T47D (cell line): ENCODE results near the gene RNPEPL1.

Experiments
- DNase-seq, 2 experiments: peaks; one replicate each; pipeline versions ENCODE4 v3.0.0 to v3.0.0-alpha.2; 2011 to 2012; ENCODE audit warnings: low read depth in 1 of 2, low spot score in 1 of 2
- JUND ChIP-seq: IDR thresholded peaks from 2 replicates; pipeline ENCODE4 v1.6.1; 2012; ENCODE audit warnings: low read depth
- in situ Hi-C: cut with HindIII; loops from 2 replicates; pipeline ENCODE4 v1.10.0; 2016; ENCODE audit warnings: low sequenced_read_pairs, low pct_unique_long_range_greater_than_20kb

The RNPEPL1 gene

DNA sequence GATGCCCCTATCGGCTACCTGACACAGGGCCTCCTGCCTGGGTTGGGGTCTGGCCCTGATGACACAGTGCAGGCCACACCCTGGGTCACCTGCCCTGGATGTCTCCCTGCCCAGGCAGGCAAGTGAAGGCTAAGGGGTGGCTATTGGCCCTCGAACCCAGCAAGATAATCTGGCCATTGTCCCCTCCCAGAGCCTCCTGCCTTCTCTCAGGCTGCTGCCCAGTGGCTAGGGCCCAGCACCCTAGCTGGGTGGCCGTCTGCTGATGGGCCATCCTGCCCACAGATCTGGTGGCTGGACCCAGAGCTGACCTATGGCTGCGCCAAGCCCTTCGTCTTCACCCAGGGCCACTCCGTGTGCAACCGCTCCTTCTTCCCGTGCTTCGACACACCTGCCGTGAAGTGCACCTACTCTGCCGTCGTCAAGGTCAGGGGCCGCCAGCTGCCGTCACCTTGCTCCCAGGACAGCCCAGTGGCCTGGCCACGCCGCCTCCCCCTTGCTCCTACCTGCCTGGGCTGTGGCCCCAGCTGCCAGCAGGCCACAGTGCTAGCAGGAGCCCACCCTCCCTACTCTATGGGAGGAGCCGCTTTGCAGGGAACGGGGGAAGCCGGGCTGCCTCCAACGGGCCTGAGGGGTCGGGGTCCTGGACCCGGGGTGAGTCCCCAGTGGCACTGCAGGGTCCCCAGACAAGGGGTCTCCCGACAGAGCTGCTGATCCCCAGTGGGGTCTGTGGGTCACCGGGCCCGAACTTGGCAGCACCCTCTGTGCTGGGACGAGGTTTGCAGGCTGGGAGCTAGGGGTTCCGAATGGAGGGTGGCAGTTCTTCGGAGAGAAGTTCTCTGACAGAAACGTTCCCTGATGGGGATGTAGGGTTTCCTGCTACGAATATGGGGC lies 4.1 kb downstream of the RNPEPL1 start:
- DNase-seq = no peak
- in situ Hi-C loops = no loop called here
- no peak for TF ChIP-seq JUND

- in situ Hi-C loops = no loop called here
- TF ChIP-seq JUND = no peak
- DNase-seq = no peak
Observed at GRCh38 chr2:240573071-240573515, 4.8 kb downstream of the RNPEPL1 start.

DNA sequence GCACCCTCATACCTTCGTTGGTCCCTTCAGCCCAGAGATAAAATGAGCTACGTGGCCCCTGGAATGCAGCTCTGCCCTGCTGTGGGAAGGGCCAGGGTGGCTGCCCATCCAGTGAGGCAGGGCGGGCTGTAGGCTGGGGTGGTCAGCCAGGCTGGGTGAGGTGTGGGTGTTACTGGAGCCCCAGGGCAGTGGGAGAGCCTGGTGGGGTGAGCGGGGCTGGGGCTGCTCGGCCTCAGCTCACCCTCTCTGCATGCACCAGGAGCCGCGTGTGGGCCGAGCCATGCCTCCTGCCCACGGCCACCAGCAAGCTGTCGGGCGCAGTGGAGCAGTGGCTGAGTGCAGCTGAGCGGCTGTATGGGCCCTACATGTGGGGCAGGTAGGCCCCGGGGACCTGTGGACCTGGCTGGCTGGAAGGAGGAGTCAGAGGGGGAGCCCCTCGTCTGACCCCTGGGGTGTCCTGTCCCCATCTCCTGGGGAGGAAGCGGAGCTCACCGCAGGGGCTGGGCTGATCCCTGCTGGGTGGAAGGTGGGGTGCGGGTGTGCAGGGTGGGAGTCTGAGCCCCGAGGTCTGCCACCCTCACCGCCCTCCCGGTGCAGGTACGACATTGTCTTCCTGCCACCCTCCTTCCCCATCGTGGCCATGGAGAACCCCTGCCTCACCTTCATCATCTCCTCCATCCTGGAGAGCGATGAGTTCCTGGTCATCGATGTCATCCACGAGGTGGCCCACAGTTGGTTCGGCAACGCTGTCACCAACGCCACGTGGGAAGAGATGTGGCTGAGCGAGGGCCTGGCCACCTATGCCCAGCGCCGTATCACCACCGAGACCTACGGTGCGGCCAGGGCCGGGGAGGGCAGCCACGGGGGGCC lies 5.5 kb downstream of the RNPEPL1 start:
- in situ Hi-C loops = no loop called here

DNA sequence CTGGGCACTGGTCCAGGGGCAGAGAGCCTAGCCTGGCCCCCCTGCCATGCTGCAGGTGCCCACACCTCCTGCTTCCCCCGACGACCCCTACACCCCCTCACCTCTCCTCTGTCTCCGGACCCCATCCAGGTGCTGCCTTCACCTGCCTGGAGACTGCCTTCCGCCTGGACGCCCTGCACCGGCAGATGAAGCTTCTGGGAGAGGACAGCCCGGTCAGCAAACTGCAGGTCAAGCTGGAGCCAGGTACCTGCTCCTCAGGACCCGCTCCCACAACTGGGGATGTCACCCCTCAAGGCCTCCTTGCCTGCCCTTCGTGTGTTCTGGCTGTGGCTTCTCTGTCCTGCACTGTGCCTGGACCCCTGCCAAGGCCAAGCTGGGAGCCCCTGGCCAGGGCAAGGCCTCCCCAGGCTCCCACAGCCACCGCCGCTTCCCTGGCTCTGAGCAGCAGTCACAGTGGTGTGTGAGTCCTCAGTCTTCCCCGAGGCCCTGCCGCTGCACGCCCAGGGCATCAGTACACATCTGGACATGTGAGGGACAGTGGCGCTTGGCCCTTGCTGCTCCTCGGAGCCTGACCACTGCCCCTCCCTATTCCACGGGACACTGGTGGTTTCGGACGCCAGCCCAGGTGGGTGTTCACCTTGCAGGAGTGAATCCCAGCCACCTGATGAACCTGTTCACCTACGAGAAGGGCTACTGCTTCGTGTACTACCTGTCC lies 6.3 kb downstream of the RNPEPL1 start:
- no peak for TF ChIP-seq JUND
- DNase-seq = no peak
- in situ Hi-C loops = no loop called here

More for the DNA sequence above, 5.5 kb downstream of the RNPEPL1 start:
- DNase-seq = no peak
- no peak for TF ChIP-seq JUND

GRCh38 chr2:240575101-240575965 lies 7.0 kb downstream of the RNPEPL1 start:
- in situ Hi-C loops = no loop called here
- no peak for TF ChIP-seq JUND

GRCh38 chr2:240576036-240576435 lies 7.8 kb downstream of the RNPEPL1 start:
- no peak for TF ChIP-seq JUND
- in situ Hi-C loops = no loop called here
- DNase-seq = no peak

More at GRCh38 chr2:240575101-240575965, 7.0 kb downstream of the RNPEPL1 start:
- no peak for DNase-seq

- TF ChIP-seq JUND = no peak
- DNase-seq = no peak
- in situ Hi-C loops = no loop called here
Observed at GRCh38 chr2:240576436-240577205, 8.3 kb downstream of the RNPEPL1 start.

DNA sequence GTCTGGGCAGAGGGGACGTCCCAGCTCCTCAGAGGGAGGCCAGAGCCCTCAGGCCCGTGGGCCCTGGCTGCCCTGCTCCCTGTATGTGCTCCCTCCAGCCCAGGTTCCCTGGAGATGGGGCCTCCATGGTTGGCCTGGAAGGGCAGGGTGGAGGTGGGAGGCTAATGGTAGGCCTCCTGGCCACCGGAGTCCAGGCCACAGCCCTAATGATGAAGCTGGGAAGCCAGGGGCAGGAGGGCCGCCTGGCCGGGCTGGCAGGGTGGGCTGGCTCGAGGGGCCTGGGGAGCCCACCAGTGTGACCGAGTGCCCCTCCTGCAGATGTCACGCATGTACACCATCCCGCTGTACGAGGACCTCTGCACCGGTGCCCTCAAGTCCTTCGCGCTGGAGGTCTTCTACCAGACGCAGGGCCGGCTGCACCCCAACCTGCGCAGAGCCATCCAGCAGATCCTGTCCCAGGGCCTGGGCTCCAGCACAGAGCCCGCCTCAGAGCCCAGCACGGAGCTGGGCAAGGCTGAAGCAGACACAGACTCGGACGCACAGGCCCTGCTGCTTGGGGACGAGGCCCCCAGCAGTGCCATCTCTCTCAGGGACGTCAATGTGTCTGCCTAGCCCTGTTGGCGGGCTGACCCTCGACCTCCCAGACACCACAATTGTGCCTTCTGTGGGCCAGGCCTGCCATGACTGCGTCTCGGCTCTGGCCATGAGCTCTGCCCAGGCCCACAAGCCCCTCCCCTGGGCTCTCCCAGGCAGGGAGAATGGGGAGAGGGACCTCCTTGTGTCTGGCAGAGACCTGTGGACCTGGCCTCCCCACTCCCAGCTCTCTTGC lies 9.2 kb downstream of the RNPEPL1 start:
- in situ Hi-C loops = no loop called here
- DNase-seq = no peak
- TF ChIP-seq JUND = no peak

DNA sequence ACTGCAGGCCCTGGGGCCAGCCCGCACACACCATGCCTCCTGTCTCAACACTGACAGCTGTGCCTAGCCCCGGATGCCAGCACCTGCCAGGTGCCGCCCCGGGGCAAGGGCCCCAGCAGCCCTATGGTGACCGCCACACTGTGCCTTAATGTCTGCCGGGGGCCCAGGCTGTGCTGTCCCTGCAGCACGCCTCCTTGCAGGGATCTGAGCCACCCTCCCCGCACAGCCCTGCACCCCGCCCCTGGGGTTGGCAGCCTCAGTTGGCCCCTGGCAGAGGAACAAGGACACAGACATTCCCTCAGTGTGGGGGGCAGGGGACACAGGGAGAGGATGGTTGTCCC lies 9.8 kb downstream of the RNPEPL1 start:
- TF ChIP-seq JUND = no peak
- no peak for DNase-seq
- in situ Hi-C loops = no loop called here

- in situ Hi-C loops = no loop called here
- no peak for DNase-seq
- TF ChIP-seq JUND = no peak
Observed at GRCh38 chr2:240578488-240578887, 10.2 kb downstream of the RNPEPL1 start.
